RWPE1 (cell line): ENCODE results near the gene TPRG1L.

Experiments used
- CTCF ChIA-PET: fragments of 350-600 bp; sonication (Branson Sonifier 250); formaldehyde crosslinking; extraction: SDS; loops from one replicate; lab custom pipeline; 2021; lab: Yijun Ruan, JAX
- POLR2A ChIA-PET: fragments of 400-600 bp; formaldehyde crosslinking; extraction: SDS; loops from one replicate; lab custom pipeline; 2020; ENCODE audit warnings: antibody characterized with exemption; ENCODE audit not compliant: low non-redundant PET; lab: Yijun Ruan, JAX
- DNase-seq: peaks from one replicate; pipeline ENCODE4 v3.0.0; 2012; ENCODE audit warnings: low spot score
- H3K27ac ChIP-seq: fragments of 450-650 bp; 2 replicates; pipeline ENCODE4 v1.5.1; 2017
- TF ChIP-seq, protein P1 (sequence below): fragments of 450-650 bp; conservative IDR thresholded peaks from 2 replicates; pipeline ENCODE4 v1.5.1; 2017; ENCODE audit warnings: low read depth, mild to moderate bottlenecking

TPRG1L gene

DNA sequence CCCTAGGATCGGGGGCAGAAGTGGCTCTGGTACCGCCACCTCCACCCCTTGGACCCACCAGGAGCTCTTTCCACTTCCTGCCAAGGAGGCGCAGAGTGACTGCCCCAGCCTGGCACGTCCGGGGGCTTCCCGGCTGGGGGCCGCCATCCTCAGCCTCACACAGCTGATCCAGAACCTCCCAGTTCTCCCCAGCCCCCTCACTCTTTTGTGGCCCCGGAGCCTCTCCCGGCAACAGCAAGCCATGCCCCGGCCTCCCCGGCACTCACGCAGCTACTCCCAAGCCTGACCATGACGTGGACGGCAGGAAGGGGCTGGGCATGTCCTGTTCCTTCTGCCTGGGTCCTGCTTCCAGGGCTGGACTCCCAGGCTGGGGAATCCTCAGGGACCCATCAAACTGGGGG lies 44.6 kb downstream of the TPRG1L start:
- peak overlapping the region; percentile 61 for H3K27ac ChIP-seq
- CTCF ChIA-PET = no interaction called here
- DNase-seq = no peak
- POLR2A ChIA-PET = no interaction called here
- TF ChIP-seq, protein P1, sequence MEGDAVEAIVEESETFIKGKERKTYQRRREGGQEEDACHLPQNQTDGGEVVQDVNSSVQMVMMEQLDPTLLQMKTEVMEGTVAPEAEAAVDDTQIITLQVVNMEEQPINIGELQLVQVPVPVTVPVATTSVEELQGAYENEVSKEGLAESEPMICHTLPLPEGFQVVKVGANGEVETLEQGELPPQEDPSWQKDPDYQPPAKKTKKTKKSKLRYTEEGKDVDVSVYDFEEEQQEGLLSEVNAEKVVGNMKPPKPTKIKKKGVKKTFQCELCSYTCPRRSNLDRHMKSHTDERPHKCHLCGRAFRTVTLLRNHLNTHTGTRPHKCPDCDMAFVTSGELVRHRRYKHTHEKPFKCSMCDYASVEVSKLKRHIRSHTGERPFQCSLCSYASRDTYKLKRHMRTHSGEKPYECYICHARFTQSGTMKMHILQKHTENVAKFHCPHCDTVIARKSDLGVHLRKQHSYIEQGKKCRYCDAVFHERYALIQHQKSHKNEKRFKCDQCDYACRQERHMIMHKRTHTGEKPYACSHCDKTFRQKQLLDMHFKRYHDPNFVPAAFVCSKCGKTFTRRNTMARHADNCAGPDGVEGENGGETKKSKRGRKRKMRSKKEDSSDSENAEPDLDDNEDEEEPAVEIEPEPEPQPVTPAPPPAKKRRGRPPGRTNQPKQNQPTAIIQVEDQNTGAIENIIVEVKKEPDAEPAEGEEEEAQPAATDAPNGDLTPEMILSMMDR = no peak

GRCh38 chr1:3669971-3670431 lies 45.2 kb downstream of the TPRG1L start:
- DNase-seq = no peak
- ChIA-PET POLR2A (no interaction called here), CTCF (no interaction called here)
- TF ChIP-seq, protein P1 = no peak
- peak overlapping the region; percentile 61 for H3K27ac ChIP-seq

DNA sequence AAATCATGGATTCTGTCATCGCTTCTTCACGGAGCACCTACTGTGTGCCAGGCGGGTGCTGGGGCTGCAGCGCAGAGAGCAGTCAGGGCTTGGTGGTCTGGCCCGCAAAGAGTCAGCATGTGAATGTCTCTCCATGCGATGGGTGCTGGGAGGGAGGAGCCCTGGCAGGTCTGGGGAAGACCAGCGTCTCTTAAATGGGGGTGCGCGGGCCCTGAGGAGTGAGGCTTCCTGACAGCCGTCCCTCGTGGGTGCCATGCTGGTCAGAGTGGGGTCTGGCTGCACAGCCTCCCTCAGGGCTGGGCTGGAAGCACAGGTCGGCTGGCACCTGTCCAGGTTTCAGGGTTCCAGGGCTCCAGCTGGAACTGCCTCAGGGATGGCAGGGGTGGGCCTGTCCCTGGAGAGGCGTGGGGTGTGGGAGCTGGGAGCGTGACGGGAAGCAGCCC lies 46.0 kb downstream of the TPRG1L start:
- CTCF ChIA-PET = no interaction called here

DNA sequence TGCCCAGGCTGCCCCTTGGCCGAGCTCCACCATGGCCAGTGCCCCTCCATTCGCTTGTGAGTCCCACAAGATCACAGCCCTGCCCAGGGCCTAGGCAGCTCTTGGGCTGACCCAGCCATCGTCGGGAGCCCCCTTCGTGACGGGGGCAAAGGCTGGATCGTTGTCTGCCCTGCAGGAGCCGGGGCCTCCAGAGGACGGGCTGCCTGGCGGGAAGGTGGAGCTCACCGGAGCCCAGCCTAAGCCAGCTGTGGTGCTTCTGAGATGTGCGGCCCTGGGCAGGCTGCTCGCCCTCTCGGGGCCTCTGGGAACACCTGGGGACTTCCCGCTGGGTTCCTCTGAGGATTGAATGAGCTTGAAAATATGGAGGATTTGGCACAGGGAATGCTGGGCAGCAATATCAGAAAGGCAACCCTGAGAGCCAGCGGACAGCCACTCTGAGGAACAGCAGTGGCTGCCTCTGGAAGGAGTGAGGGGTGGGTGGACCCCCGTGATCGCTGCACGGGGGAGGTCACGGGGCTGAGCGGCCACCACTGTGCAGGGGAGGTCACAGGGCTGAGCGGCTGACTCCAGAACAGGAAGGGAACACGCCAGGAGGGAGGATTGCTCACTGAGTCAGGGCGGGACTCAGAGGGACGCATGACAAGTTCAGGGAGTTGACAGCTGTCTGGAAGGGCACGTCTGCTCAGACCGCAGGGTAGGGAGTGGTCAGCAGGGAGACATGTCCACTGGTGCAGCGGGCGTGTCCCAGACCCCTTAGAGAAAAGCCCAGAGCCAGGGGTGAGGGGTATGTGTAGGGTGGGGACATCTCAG lies 46.8 kb downstream of the TPRG1L start:
- ChIA-PET POLR2A (interaction anchor here (0.6 kb wide), 1 partner anchor 10 kb away, joined by 3 read pairs; no protein-coding TSS in a partner anchor), CTCF (no interaction called here)
- TF ChIP-seq, protein P1 = no peak
- no peak for DNase-seq
- peak overlapping the region; percentile 61 for H3K27ac ChIP-seq

More for the DNA sequence above, 46.0 kb downstream of the TPRG1L start:
- H3K27ac ChIP-seq = peak overlapping the region; percentile 61
- POLR2A ChIA-PET = no interaction called here
- TF ChIP-seq, protein P1 = no peak
- no peak for DNase-seq

- no peak for DNase-seq
- POLR2A ChIA-PET = interaction anchor here (0.8 kb wide), 1 partner anchor 20 kb away, joined by 5 read pairs; the partner anchor contains the start of gene TP73
- CTCF ChIA-PET = interaction anchor here (0.6 to 0.8 kb wide), 2 partner anchors 8 to 198 kb away, joined by 3 read pairs; no protein-coding TSS in a partner anchor
- TF ChIP-seq, protein P1 = no peak
- peak overlapping the region; percentile 61 for H3K27ac ChIP-seq
These were observed 47.6 kb downstream of the TPRG1L start for GRCh38 chr1:3672231-3672970.

- no peak for DNase-seq
- POLR2A ChIA-PET = interaction anchor here (0.8 kb wide), 1 partner anchor 21 kb away, joined by 5 read pairs; the partner anchor contains the start of gene TP73
- H3K27ac ChIP-seq = no peak overlapping the region
- CTCF ChIA-PET = interaction anchor here (0.8 to 0.9 kb wide), 2 partner anchors 51 to 197 kb away, joined by 3 to 4 read pairs; no protein-coding TSS in a partner anchor
- TF ChIP-seq, protein P1 = no peak
These were observed 48.2 kb downstream of the TPRG1L start for GRCh38 chr1:3672971-3673361.
